A549 (cell line): ENCODE measurements around the gene TRABD2B. TPM values are rescaled to one million over a fixed set of nuclear protein-coding genes. Genes with fewer than 3 reads are reported as not detected.

Experiments
- ATAC-seq, 2 experiments: fragments of 200-7000 bp in 1 of 2; fragments of >200 bp in 1 of 2; cut with Nextera tagmentation in 1 of 2; cut with Tn5 transposase in 1 of 2; 3 replicates each; pipeline versions ENCODE4 v1.8.0 to v1.9.1; 2018 to 2020; ENCODE audit warnings: mild to moderate bottlenecking in 1 of 2, moderate library complexity in 1 of 2
- CTCF ChIA-PET: fragments of 300-600 bp; sonication (Branson Sonifier 250); formaldehyde crosslinking; extraction: SDS; loops from one replicate; lab custom pipeline; 2021; ENCODE audit warnings: antibody characterized with exemption, inconsistent platforms; lab: Yijun Ruan, JAX
- POLR2A ChIA-PET: fragments of 350-600 bp; formaldehyde crosslinking; extraction: SDS; loops from one replicate; lab custom pipeline; 2021; ENCODE audit warnings: antibody characterized with exemption, inconsistent platforms; lab: Yijun Ruan, JAX
- DNase-seq, 2 experiments: peaks; one replicate each; pipeline versions ENCODE4 v3.0.0 to v3.0.0-alpha.2; 2011 to 2016; ENCODE audit warnings: low read depth in 1 of 2, low spot score in 1 of 2
- FAIRE-seq: peaks from 2 replicates; lab custom pipeline; 2011; peaks lifted over from hg19 to GRCh38; lab: Jason Lieb, UNC
- H3K27ac ChIP-seq, 2 experiments: fragments of >200 bp; sonication (Bioruptor Twin); formaldehyde crosslinking; 3 replicates each; pipeline ENCODE4 v1.5.1; 2016 to 2017
- H3K4me1 ChIP-seq: fragments of >200 bp; sonication (Bioruptor Twin); formaldehyde crosslinking; 3 replicates; pipeline ENCODE4 v1.6.1; 2016
- H3K4me2 ChIP-seq: fragments of >200 bp; sonication (Bioruptor Twin); formaldehyde crosslinking; 3 replicates; pipeline ENCODE4 v1.6.1; 2016
- H3K4me3 ChIP-seq: fragments of >200 bp; sonication (Bioruptor Twin); formaldehyde crosslinking; 3 replicates; pipeline ENCODE4 v1.5.1; 2016
- H3K9me3 ChIP-seq: fragments of >200 bp; sonication (Bioruptor Twin); formaldehyde crosslinking; 3 replicates; pipeline ENCODE4 v1.6.1; 2016
- CBX2 ChIP-seq: fragments of 200-600 bp; sonication (generic); IDR thresholded peaks from 2 replicates; pipeline ENCODE4 v1.6.1; 2016; ENCODE audit warnings: low read depth, mild to moderate bottlenecking, borderline replicate concordance
- CHD2 ChIP-seq: fragments of 150-350 bp; IDR thresholded peaks from 2 replicates; pipeline ENCODE4 v1.6.1; 2014; ENCODE audit warnings: low read length; ENCODE audit not compliant: partially characterized antibody
- E2F6 ChIP-seq: IDR thresholded peaks from 2 replicates; pipeline ENCODE4 v1.6.1; 2012; ENCODE audit warnings: low read depth, borderline replicate concordance
- EHF ChIP-seq: fragments of 250-450 bp; sonication (Bioruptor Pico); IDR thresholded peaks from 2 replicates; pipeline ENCODE4 v1.5.0; 2020; ENCODE audit warnings: mild to moderate bottlenecking
- ESRRA ChIP-seq: fragments of 150-350 bp; IDR thresholded peaks from 2 replicates; pipeline ENCODE4 v1.6.1; 2014; ENCODE audit warnings: mild to moderate bottlenecking, low read length, borderline replicate concordance
- FOSB ChIP-seq: fragments of 250-450 bp; sonication (Bioruptor Pico); IDR thresholded peaks from 2 replicates; pipeline ENCODE4 v1.5.0; 2020; ENCODE audit warnings: mild to moderate bottlenecking, moderate library complexity
- FOXS1 ChIP-seq: fragments of 250-450 bp; sonication (Bioruptor Pico); IDR thresholded peaks from 2 replicates; pipeline ENCODE4 v1.5.0; 2020; ENCODE audit warnings: mild to moderate bottlenecking, moderate library complexity
- HMGXB4 ChIP-seq: fragments of 250-450 bp; sonication (Bioruptor Pico); IDR thresholded peaks from 2 replicates; pipeline ENCODE4 v1.5.0; 2021; ENCODE audit warnings: mild to moderate bottlenecking, moderate library complexity, borderline replicate concordance
- JUN ChIP-seq, 2 experiments: fragments of >200 bp; sonication (Bioruptor Twin); formaldehyde crosslinking; IDR thresholded peaks; 2 replicates in 1 of 2; 3 replicates in 1 of 2; pipeline ENCODE4 v1.6.1; 2016 to 2017
- KDM1A ChIP-seq: fragments of 200-600 bp; sonication (generic); IDR thresholded peaks from 2 replicates; pipeline ENCODE4 v1.6.1; 2016; ENCODE audit warnings: low read depth, mild to moderate bottlenecking
- NFE2L2 ChIP-seq: fragments of 150-350 bp; conservative IDR thresholded peaks from 2 replicates; pipeline ENCODE4 v1.6.1; 2014; ENCODE audit warnings: low read length
- NR3C1 ChIP-seq: fragments of >200 bp; sonication (Bioruptor Twin); formaldehyde crosslinking; IDR thresholded peaks from 3 replicates; pipeline ENCODE4 v1.6.1; 2017
- RCOR1 ChIP-seq: fragments of 150-350 bp; IDR thresholded peaks from 2 replicates; pipeline ENCODE4 v1.6.1; 2014; ENCODE audit warnings: antibody characterized with exemption, low read length, low read depth
- RNF2 ChIP-seq: fragments of 200-600 bp; sonication (generic); IDR thresholded peaks from 2 replicates; pipeline ENCODE4 v1.6.1; 2016; ENCODE audit warnings: low read depth, mild to moderate bottlenecking, antibody characterized with exemption, moderate library complexity, borderline replicate concordance
- USF2 ChIP-seq: fragments of 450-650 bp; IDR thresholded peaks from 2 replicates; pipeline ENCODE4 v1.6.1; 2014; ENCODE audit warnings: antibody characterized with exemption
- ZC3H11A ChIP-seq: fragments of 450-650 bp; IDR thresholded peaks from 2 replicates; pipeline ENCODE4 v1.6.1; 2014; ENCODE audit warnings: antibody characterized with exemption, mild to moderate bottlenecking
- ZNF302 ChIP-seq: fragments of 250-450 bp; sonication (Bioruptor Pico); IDR thresholded peaks from 2 replicates; pipeline ENCODE4 v1.9.0; 2021; ENCODE audit warnings: inconsistent platforms, mild to moderate bottlenecking, moderate library complexity
- WGBS: methylation state at CpG from one replicate; pipeline ENCODE4 v1.1.6; 2017; ENCODE audit errors: missing lambda C conversion rate; 5-methylcytosine and 5-hydroxymethylcytosine counted together
- polyA plus RNA-seq, 4 experiments: library from polyadenylated mRNA; depleted of rRNA in 3 of 4; stranded (reverse); fragments of >200 nt; fragmentation: RNase III in 1 of 4; extraction: RNeasy Plus Mini Kit Qiagen cat#74134 plus additional on column Dnase treatment in 1 of 4; gene quantifications; 2 replicates in 3 of 4; 3 replicates in 1 of 4; pipeline ENCODE4 v1.2.3, GENCODE V29; 2011 to 2017
- TF ChIP-seq, protein P1 (sequence below): fragments of >200 bp; sonication (Bioruptor Twin); formaldehyde crosslinking; IDR thresholded peaks from 2 replicates; pipeline ENCODE4 v1.6.1; 2016
- TF ChIP-seq, protein P2 (sequence below): fragments of 250-450 bp; sonication (Bioruptor Pico); IDR thresholded peaks from 2 replicates; pipeline ENCODE4 v1.5.0; 2020; ENCODE audit warnings: low read depth, mild to moderate bottlenecking, moderate library complexity

TRABD2B gene
- polyA plus RNA-seq, 2 of the 4 experiments (the other 2 are of a cell fraction) = 0.04 to 0.21 TPM

GRCh38 chr1:47772960-47773682 is 224.1 kb downstream of the TRABD2B start:
- FAIRE-seq (no peak), DNase-seq (no peak), ATAC-seq (no peak)
- H3K4me2 ChIP-seq = no peak overlapping the region
- no peaks in the 10 kb centered on the region for H3K4me1 ChIP-seq
- ChIA-PET POLR2A (no interaction called here), CTCF (interaction anchor here (1.1 kb wide), 2 partner anchors 9 to 17 kb away, joined by 3 to 4 read pairs; no protein-coding TSS in a partner anchor)
- TF ChIP-seq RCOR1 (no peak), JUN (IDR thresholded peaks at IDR 0.05) (no peak), HMGXB4 (CRISPR knock-in tag) (no peak), ZC3H11A (no peak), RNF2 (no peak), E2F6 (no peak), ESRRA (no peak), FOXS1 (no peak), FOSB (CRISPR knock-in tag) (no peak), NFE2L2 (no peak), KDM1A (no peak), CBX2 (no peak), USF2 (no peak), ZNF302 (CRISPR knock-in tag) (no peak)
- TF ChIP-seq, protein P1, sequence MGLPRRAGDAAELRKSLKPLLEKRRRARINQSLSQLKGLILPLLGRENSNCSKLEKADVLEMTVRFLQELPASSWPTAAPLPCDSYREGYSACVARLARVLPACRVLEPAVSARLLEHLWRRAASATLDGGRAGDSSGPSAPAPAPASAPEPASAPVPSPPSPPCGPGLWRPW = no peak
- 53% methylated on average over 11 of the region's 11 CpGs for WGBS
- H3K27ac ChIP-seq = no peak overlapping the region
- no peak overlapping the region for H3K4me3 ChIP-seq
- H3K9me3 ChIP-seq = no peaks in the 10 kb centered on the region

DNA sequence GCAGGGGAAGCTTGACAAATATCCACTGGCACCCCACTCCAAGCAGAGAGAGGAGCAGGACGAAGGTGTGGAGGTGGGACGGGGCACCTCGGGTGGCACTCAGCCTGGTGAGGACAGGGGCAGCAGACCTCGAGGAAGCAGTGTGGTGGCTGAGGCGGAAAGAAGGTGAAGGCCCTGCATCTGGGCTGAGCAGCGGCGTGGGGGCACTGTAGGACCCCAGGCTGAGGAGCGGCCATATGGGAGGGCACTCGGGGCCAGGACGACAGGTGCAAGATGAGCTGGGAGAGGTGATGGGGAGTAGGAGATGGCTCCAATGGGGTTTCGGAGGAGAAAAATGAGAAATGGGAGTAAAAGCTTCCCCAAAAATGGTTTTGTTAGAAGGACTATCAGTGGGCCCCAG is 224.9 kb downstream of the TRABD2B start:
- Histone ChIP-seq H3K4me3 (no peak overlapping the region), H3K4me1 (no peaks in the 10 kb centered on the region)
- CTCF ChIA-PET = interaction anchor here (1.1 kb wide), 2 partner anchors 10 to 16 kb away, joined by 3 to 4 read pairs; no protein-coding TSS in a partner anchor
- TF ChIP-seq, protein P2, sequence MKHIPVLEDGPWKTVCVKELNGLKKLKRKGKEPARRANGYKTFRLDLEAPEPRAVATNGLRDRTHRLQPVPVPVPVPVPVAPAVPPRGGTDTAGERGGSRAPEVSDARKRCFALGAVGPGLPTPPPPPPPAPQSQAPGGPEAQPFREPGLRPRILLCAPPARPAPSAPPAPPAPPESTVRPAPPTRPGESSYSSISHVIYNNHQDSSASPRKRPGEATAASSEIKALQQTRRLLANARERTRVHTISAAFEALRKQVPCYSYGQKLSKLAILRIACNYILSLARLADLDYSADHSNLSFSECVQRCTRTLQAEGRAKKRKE (CRISPR knock-in tag) = no peak
- TF ChIP-seq CHD2 (no peak), EHF (no peak), NFE2L2 (no peak), NR3C1 (no peak), ESRRA (no peak)
- TF ChIP-seq, all 56 proteins: peak for 0
- no peak overlapping the region for H3K4me2 ChIP-seq
- POLR2A ChIA-PET = no interaction called here
- ATAC-seq (no peak), FAIRE-seq (no peak), DNase-seq (no peak)
- WGBS = 82% methylated on average over 7 of the region's 11 CpGs
- H3K9me3 ChIP-seq = no peaks in the 10 kb centered on the region
- H3K27ac ChIP-seq = no peak overlapping the region
